Smooth muscle cell (in vitro differentiated cells): ENCODE results near the gene SENP7. TPM values are rescaled to one million over a fixed set of nuclear protein-coding genes. Genes with fewer than 3 reads are reported as not detected.

ENCODE experiments used
- DNase-seq: peaks from one replicate; lab custom pipeline; 2025; ENCODE audit not compliant: unreplicated experiment; lab: John Stamatoyannopoulos, UW
- H2AFZ ChIP-seq: fragments of 200-600 bp; sonication (generic); 2 replicates; pipeline ENCODE4 v1.6.0; 2016; ENCODE audit warnings: antibody characterized with exemption, low read depth, mild to moderate bottlenecking
- H3F3A ChIP-seq: fragments of 200-600 bp; sonication (generic); 2 replicates; pipeline ENCODE4 v1.6.0; 2017; ENCODE audit warnings: antibody characterized with exemption, low read depth
- H3K27ac ChIP-seq: fragments of 200-600 bp; sonication (generic); 2 replicates; pipeline ENCODE4 v1.5.1; 2016; ENCODE audit warnings: low read depth, mild to moderate bottlenecking
- H3K27me3 ChIP-seq: fragments of 200-600 bp; sonication (generic); 2 replicates; pipeline ENCODE4 v1.6.1; 2016; ENCODE audit warnings: low read depth, mild to moderate bottlenecking
- H3K36me3 ChIP-seq: fragments of 200-600 bp; sonication (generic); 2 replicates; pipeline ENCODE4 v1.5.1; 2016; ENCODE audit warnings: low read depth
- H3K4me1 ChIP-seq: fragments of 200-600 bp; sonication (generic); 2 replicates; pipeline ENCODE4 v1.5.1; 2016; ENCODE audit warnings: low read depth
- H3K4me2 ChIP-seq: fragments of 200-600 bp; sonication (generic); 2 replicates; pipeline ENCODE4 v1.6.0; 2016; ENCODE audit warnings: mild to moderate bottlenecking
- H3K4me3 ChIP-seq: fragments of 200-600 bp; sonication (generic); 2 replicates; pipeline ENCODE4 v1.5.1; 2016; ENCODE audit warnings: mild to moderate bottlenecking
- H3K79me2 ChIP-seq: fragments of 200-600 bp; sonication (generic); 2 replicates; pipeline ENCODE4 v1.6.0; 2016; ENCODE audit warnings: low read depth, mild to moderate bottlenecking
- H3K9ac ChIP-seq: fragments of 200-600 bp; sonication (generic); 2 replicates; pipeline ENCODE4 v1.6.0; 2016; ENCODE audit warnings: low read depth
- H3K9me3 ChIP-seq: fragments of 200-600 bp; sonication (generic); replicated peaks from 2 replicates; pipeline ENCODE4 v1.5.1; 2016; ENCODE audit warnings: low read depth
- H4K20me1 ChIP-seq: fragments of 200-600 bp; sonication (generic); 2 replicates; pipeline ENCODE4 v1.6.0; 2016; ENCODE audit warnings: low read depth
- CTCF ChIP-seq: fragments of 200-600 bp; sonication (generic); IDR thresholded peaks from 2 replicates; pipeline ENCODE4 v1.5.1; 2017; ENCODE audit warnings: borderline replicate concordance, mild to moderate bottlenecking, antibody characterized with exemption; ENCODE audit not compliant: insufficient read depth, poor library complexity, severe bottlenecking
- WGBS: methylation state at CpG from one replicate; pipeline ENCODE4 v1.1.7; 2016; ENCODE audit warnings: low lambda C conversion rate; 5-methylcytosine and 5-hydroxymethylcytosine counted together
- polyA plus RNA-seq: library from polyadenylated mRNA; unstranded; fragments of >200 nt; fragmentation: Nextera tagmentation; extraction: Ambion mirVana; gene quantifications from 2 replicates; pipeline ENCODE4 v1.2.1, GENCODE V29; 2016
- total RNA-seq: library from RNA; depleted of rRNA; stranded (reverse); fragments of >200 nt; gene quantifications from 2 replicates; pipeline ENCODE4 v1.2.3, GENCODE V29; 2014

Gene SENP7
- total and polyA plus RNA-seq, 2 experiments from 2014 or later: 6.6 to 37.1 TPM

GRCh38 chr3:101518421-101518871 lies 5.4 kb upstream of the SENP7 start:
- Histone ChIP-seq H3K9ac (no peak overlapping the region), H3K9me3 (no peaks in the 10 kb centered on the region), H3K4me2 (no peak overlapping the region), H3K4me3 (no peak overlapping the region), H2AFZ (no peak overlapping the region), H3K4me1 (no peaks in the 10 kb centered on the region), H4K20me1 (no peaks in the 10 kb centered on the region), H3K79me2 (no peaks in the 10 kb centered on the region), H3K27ac (no peak overlapping the region), H3F3A (no peaks in the 10 kb centered on the region), H3K36me3 (no peaks in the 10 kb centered on the region), H3K27me3 (no peaks in the 10 kb centered on the region)
- WGBS: 77% methylated on average over 3 of the region's 3 CpGs
- TF ChIP-seq CTCF: no peak
- no peak for DNase-seq

- peaks cover 26% of the 10 kb centered on the region for H3K79me2 ChIP-seq
- H3K9me3 ChIP-seq: no peaks in the 10 kb centered on the region
- H3F3A ChIP-seq: peaks cover 4% of the 10 kb centered on the region
- no peak for TF ChIP-seq CTCF
- no peaks in the 10 kb centered on the region for H3K36me3 ChIP-seq
- DNase-seq: no peak
- H3K27ac ChIP-seq: peak overlapping the region; percentile 93
- H3K27me3 ChIP-seq: no peaks in the 10 kb centered on the region
- peak overlapping the region; percentile 98 for H3K4me2 ChIP-seq
- peak overlapping the region; percentile 92 for H3K9ac ChIP-seq
- peak overlapping the region; percentile 72 for H3K4me3 ChIP-seq
- WGBS: 38% methylated on average over 12 of the region's 12 CpGs
- H4K20me1 ChIP-seq: no peaks in the 10 kb centered on the region
- peak overlapping the region; percentile 93 for H2AFZ ChIP-seq
- H3K4me1 ChIP-seq: peaks cover 5% of the 10 kb centered on the region
Measured at GRCh38 chr3:101513419-101513986, 491 bp upstream of the SENP7 start.

- H2AFZ ChIP-seq: peak overlapping the region; percentile 93
- H3K9ac ChIP-seq: peak overlapping the region; percentile 92
- no peak for DNase-seq
- no peaks in the 10 kb centered on the region for H3K9me3 ChIP-seq
- H3K4me2 ChIP-seq: peak overlapping the region; percentile 98
- H3K27me3 ChIP-seq: no peaks in the 10 kb centered on the region
- WGBS: 1% methylated on average over 9 of the region's 9 CpGs
- no peaks in the 10 kb centered on the region for H3K36me3 ChIP-seq
- H3K4me3 ChIP-seq: peak overlapping the region; percentile 72
- peaks cover 33% of the 10 kb centered on the region for H3K79me2 ChIP-seq
- peak overlapping the region; percentile 93 for H3K27ac ChIP-seq
- H4K20me1 ChIP-seq: no peaks in the 10 kb centered on the region
- peaks cover 5% of the 10 kb centered on the region for H3K4me1 ChIP-seq
- H3F3A ChIP-seq: peaks cover 4% of the 10 kb centered on the region
- TF ChIP-seq CTCF: no peak
Measured at GRCh38 chr3:101512396-101512645, 691 bp downstream of the SENP7 start.

- Histone ChIP-seq H3K36me3 (no peaks in the 10 kb centered on the region), H4K20me1 (peaks cover under 1% of the 10 kb centered on the region)
Measured at GRCh38 chr3:101509811-101510210, 3.2 kb downstream of the SENP7 start.

More at GRCh38 chr3:101509811-101510210, 3.2 kb downstream of the SENP7 start:
- no peak overlapping the region for H3K4me3 ChIP-seq
- peaks cover 4% of the 10 kb centered on the region for H3F3A ChIP-seq
- H3K27ac ChIP-seq: peak overlapping the region; percentile 83
- peaks cover 57% of the 10 kb centered on the region for H3K79me2 ChIP-seq
- no peaks in the 10 kb centered on the region for H3K27me3 ChIP-seq
- no peak for TF ChIP-seq CTCF
- H3K4me1 ChIP-seq: peaks cover 5% of the 10 kb centered on the region
- H2AFZ ChIP-seq: no peak overlapping the region
- DNase-seq: no peak
- H3K9me3 ChIP-seq: no peaks in the 10 kb centered on the region
- H3K9ac ChIP-seq: peak overlapping the region; percentile 29
- 23% methylated on average over 3 of the region's 3 CpGs for WGBS
- peak overlapping the region; percentile 73 for H3K4me2 ChIP-seq
